NB4 (cell line): Measurements from ENCODE around the gene PPP1R2.

ENCODE experiments used
- MYC ChIP-seq: IDR thresholded peaks from 2 replicates; pipeline ENCODE4 v1.6.1; 2011; ENCODE audit warnings: low read depth, low read length
- POLR2A ChIP-seq: IDR thresholded peaks from 2 replicates; pipeline ENCODE4 v1.6.1; 2011; ENCODE audit warnings: mild to moderate bottlenecking; ENCODE audit not compliant: insufficient read length; ENCODE audit errors: extremely low read depth
- TF ChIP-seq, protein P1 (sequence below): IDR thresholded peaks from one replicate; pipeline ENCODE4 v1.5.1; 2012; ENCODE audit warnings: low read depth, low read length
- TF ChIP-seq, protein P2 (sequence below): IDR thresholded peaks from 2 replicates; pipeline ENCODE4 v1.6.1; 2011; ENCODE audit warnings: low read depth, low read length

DNA sequence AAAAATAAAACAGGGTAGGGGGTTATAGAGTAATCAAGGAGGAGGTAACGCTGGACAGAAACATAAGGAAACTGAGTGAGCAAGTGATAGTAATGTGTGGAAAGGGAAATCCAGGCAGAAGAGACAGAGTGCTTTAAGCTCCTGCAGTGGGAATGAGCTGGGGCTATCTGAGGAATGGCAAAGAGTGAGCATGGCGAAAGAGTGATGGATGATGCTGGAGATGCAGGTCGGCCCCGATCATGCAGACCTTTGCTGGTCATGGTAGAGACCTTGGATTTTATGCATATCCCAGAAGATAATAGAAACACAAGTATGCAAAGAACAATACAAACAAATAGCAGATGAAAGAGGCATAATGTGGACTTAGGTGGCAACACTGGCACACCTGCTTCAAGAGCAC, 74.3 kb downstream of the PPP1R2 start:
- TF ChIP-seq, protein P1, sequence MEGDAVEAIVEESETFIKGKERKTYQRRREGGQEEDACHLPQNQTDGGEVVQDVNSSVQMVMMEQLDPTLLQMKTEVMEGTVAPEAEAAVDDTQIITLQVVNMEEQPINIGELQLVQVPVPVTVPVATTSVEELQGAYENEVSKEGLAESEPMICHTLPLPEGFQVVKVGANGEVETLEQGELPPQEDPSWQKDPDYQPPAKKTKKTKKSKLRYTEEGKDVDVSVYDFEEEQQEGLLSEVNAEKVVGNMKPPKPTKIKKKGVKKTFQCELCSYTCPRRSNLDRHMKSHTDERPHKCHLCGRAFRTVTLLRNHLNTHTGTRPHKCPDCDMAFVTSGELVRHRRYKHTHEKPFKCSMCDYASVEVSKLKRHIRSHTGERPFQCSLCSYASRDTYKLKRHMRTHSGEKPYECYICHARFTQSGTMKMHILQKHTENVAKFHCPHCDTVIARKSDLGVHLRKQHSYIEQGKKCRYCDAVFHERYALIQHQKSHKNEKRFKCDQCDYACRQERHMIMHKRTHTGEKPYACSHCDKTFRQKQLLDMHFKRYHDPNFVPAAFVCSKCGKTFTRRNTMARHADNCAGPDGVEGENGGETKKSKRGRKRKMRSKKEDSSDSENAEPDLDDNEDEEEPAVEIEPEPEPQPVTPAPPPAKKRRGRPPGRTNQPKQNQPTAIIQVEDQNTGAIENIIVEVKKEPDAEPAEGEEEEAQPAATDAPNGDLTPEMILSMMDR = no peak
- TF ChIP-seq MYC (no peak), POLR2A (no peak)
- TF ChIP-seq, protein P2, sequence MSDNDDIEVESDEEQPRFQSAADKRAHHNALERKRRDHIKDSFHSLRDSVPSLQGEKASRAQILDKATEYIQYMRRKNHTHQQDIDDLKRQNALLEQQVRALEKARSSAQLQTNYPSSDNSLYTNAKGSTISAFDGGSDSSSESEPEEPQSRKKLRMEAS = no peak
